GM10266 (cell line): ENCODE measurements around the gene PTPRN2.

Experiments used
- DNase-seq: peaks from one replicate; pipeline ENCODE4 v3.0.0; 2012; ENCODE audit errors: extremely low spot score
- CTCF ChIP-seq: IDR thresholded peaks from 2 replicates; pipeline ENCODE4 v1.5.1; 2012; ENCODE audit warnings: mild to moderate bottlenecking, low read depth; ENCODE audit not compliant: control insufficient read depth, insufficient read depth; ENCODE audit errors: missing control alignments

The PTPRN2 gene

DNA sequence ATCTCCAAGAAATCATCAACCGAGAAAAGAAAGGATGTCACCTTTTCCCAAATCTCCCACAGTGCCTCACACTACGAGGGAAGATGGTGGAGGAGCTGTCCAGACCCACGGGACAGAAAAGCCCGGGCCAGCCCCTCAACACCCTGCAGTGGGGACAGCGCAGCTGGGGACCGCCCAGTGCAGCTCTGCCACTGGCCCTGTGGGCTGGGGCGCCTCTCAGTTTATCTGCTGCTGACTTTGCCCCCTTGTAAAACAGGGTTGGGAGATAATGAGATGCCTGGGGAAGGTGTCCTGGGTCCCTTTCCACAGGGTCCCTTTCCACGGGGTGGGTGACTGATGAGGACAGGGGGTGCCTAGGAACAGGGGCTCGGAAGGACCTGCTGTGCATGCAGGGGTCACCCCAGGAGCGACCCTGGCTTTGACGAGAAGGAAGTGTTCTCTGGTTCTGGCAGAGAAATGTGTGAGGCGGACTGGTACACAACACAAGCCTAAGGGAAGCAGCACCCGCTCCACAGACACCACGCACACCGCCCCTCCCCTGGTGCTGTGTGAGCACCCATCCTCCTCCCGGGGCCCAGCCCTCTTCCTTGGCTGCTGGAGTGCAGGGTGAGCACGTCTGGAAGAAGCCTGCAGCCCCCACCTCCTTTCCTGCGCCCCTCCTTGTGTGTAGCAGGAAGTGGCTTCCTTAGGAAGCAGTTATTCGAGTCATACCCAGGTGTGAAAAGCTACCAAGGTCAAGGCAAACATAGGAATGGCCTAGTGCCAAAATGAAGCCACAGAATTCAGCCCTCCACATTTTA lies 911.0 kb downstream of the PTPRN2 start:
- DNase-seq, result no peak
- no peak for TF ChIP-seq CTCF

GRCh38 chr7:157676001-157676400 lies 911.6 kb downstream of the PTPRN2 start:
- no peak for DNase-seq

DNA sequence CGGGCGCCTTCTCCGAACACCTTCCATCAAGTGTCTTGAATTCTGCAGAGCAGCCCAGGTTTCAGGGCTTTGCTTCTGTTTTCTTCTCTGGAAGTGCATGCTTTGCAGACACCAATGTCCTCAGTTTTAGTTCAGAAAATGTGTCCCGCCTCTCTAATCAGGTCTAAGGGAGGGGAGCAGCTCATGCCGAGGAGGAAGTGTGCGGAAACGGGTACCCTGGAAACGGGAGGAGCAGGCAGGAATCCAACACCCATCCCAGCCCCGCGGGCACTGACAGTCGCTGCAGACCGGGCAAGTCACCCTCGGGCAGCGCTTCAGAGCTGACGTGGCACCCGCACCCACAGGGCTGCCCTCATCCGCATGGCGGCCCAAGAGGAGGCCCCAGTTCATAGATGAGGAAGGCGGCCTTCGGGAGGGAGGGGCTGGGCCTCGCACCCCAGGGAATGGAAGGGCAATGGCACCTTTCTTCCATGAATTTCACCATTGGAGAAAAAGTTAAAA lies 912.1 kb downstream of the PTPRN2 start:
- no peak for TF ChIP-seq CTCF
- no peak for DNase-seq

More at GRCh38 chr7:157676001-157676400, 911.6 kb downstream of the PTPRN2 start:
- no peak for TF ChIP-seq CTCF

GRCh38 chr7:157674715-157675426 lies 912.8 kb downstream of the PTPRN2 start:
- DNase-seq, result no peak
- TF ChIP-seq CTCF, result no peak

DNA sequence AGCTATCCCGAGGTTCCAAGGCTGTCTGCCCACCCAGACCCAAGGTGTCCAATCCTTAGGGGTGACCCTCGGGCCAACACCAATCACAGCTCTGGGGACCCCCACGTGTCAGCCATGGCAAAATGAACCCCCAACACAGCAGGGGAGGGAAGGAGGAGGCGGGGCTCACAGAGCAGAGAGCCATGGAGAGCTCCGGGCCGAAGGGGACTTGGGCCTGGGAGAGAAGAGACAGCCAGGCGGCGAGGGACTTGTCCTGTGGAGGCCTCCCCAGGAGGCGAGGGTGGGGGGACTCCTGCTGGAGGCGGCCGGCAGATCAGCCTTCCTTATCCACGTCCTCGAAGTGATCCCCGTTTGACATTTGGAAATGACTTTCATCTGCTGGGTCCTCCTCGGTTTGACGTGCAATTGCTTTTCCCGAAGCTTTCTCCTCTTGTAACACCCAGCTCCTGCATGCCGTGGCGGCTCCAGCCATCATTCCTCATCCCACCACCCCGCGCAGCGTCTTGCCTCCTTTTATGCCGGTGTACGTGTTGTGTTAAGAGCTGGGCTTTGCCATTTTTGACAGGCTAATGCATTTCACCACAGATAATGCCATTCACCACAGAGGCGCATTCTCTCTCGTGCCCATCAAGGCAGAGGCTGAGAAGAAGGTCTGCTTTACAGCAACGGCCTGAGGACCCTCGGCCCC lies 913.5 kb downstream of the PTPRN2 start:
- no peak for DNase-seq

DNA sequence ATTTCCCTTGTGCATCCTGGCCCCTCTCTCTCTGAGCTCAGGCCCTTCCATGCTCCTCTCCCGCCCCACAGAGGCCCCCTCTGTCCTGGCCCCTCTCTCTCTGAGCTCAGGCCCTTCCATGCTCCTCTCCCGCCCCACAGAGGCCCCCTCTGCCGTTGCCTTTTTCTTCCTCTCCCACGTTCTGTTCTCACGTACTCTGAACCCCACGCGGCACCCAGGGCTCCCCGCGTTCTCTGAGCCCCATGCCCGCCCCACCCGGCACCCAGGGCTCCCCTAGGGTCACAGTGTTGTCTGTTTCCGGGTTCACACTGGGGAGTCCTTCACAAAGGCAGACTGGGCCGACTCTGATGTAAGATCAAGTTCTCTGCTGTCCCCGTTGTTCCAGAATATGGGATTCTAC lies 914.0 kb downstream of the PTPRN2 start:
- TF ChIP-seq CTCF, result no peak
- DNase-seq, result no peak

More for the DNA sequence above, 913.5 kb downstream of the PTPRN2 start:
- TF ChIP-seq CTCF, result no peak
